Gastrocnemius medialis (tissue), 4 donors: Measurements from ENCODE around the gene ITPR1.

Experiments used
- POLR2A ChIP-seq, 2 donors: fragments of 450-650 bp; IDR thresholded peaks; one replicate each; pipeline ENCODE4 v1.6.1; 2017; ENCODE audit warnings: antibody characterized with exemption in 2 of 2, mild to moderate bottlenecking in 2 of 2, moderate library complexity in 2 of 2
- TF ChIP-seq, protein P1 (sequence below), 5 experiments: fragments of 450-650 bp in 3 of 5; fragments of 200-600 bp in 2 of 5; sonication (generic) in 2 of 5; IDR thresholded peaks in 4 of 5; conservative IDR thresholded peaks in 1 of 5; 1 replicate in 4 of 5; 2 replicates in 1 of 5; pipeline ENCODE4 v1.5.1; 2016 to 2019; ENCODE audit warnings: antibody characterized with exemption in 5 of 5, mild to moderate bottlenecking in 3 of 5, moderate library complexity in 3 of 5

DNA sequence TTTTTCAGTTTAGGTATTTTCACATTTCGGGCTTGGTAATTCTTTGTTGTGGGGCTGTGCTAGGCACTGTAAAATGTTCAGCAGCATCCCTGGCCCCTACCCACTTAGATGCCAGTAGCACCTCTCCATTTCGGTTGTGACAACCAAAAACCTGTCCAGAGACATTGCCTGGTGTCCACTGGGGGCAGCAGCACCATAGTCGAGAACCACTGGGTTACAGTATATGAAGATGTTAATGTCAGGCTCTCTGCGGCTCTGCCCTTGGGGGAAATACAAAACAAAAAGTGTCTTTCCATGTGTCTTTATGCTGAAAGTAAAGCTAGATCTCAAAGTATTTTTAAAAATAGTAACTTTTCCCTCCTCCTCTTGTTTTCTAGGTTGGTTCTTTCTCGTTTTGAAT, 177.2 kb downstream of the ITPR1 start:
- TF ChIP-seq, protein P1, sequence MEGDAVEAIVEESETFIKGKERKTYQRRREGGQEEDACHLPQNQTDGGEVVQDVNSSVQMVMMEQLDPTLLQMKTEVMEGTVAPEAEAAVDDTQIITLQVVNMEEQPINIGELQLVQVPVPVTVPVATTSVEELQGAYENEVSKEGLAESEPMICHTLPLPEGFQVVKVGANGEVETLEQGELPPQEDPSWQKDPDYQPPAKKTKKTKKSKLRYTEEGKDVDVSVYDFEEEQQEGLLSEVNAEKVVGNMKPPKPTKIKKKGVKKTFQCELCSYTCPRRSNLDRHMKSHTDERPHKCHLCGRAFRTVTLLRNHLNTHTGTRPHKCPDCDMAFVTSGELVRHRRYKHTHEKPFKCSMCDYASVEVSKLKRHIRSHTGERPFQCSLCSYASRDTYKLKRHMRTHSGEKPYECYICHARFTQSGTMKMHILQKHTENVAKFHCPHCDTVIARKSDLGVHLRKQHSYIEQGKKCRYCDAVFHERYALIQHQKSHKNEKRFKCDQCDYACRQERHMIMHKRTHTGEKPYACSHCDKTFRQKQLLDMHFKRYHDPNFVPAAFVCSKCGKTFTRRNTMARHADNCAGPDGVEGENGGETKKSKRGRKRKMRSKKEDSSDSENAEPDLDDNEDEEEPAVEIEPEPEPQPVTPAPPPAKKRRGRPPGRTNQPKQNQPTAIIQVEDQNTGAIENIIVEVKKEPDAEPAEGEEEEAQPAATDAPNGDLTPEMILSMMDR (IDR thresholded peaks at IDR 0.05 in 4 of 5, conservative IDR thresholded peaks at IDR 0.05 in 1 of 5), result no peak
- no peak for TF ChIP-seq POLR2A (IDR thresholded peaks at IDR 0.05)
